GM23338 (cell line): ENCODE data around the gene NEMF. TPM values are rescaled to one million over a fixed set of nuclear protein-coding genes. Genes with fewer than 3 reads are reported as not detected.

Experiments
- ATAC-seq: fragments of 200-7000 bp; cut with Tn5 transposase; 3 replicates; pipeline ENCODE4 v1.9.1; 2020
- DNase-seq: peaks from one replicate; pipeline ENCODE4 v3.0.0-alpha.2; 2015; ENCODE audit warnings: low spot score
- H2AFZ ChIP-seq: fragments of 200-600 bp; sonication (generic); 2 replicates; pipeline ENCODE4 v1.8.0; 2016; ENCODE audit warnings: antibody characterized with exemption, mild to moderate bottlenecking, moderate library complexity
- H3F3A ChIP-seq: fragments of 200-600 bp; sonication (generic); replicated peaks from 2 replicates; pipeline ENCODE4 v1.8.0; 2017; ENCODE audit warnings: antibody characterized with exemption, mixed run types, low read depth
- H3K27ac ChIP-seq: fragments of 200-600 bp; sonication (generic); 2 replicates; pipeline ENCODE4 v1.6.1; 2016; ENCODE audit warnings: low read depth
- H3K27me3 ChIP-seq: fragments of 200-600 bp; sonication (generic); 2 replicates; pipeline ENCODE4 v1.8.0; 2016; ENCODE audit warnings: mild to moderate bottlenecking, mixed run types, moderate library complexity; ENCODE audit not compliant: insufficient read depth
- H3K36me3 ChIP-seq: fragments of 200-600 bp; sonication (generic); 2 replicates; pipeline ENCODE4 v1.8.0; 2016; ENCODE audit warnings: mild to moderate bottlenecking; ENCODE audit not compliant: insufficient read depth
- H3K4me1 ChIP-seq: fragments of 200-600 bp; sonication (generic); 2 replicates; pipeline ENCODE4 v1.8.0; 2016; ENCODE audit warnings: mild to moderate bottlenecking, moderate library complexity; ENCODE audit not compliant: insufficient read depth
- H3K4me2 ChIP-seq: fragments of 200-600 bp; sonication (generic); 2 replicates; pipeline ENCODE4 v1.7.1; 2017; ENCODE audit warnings: mixed run types
- H3K4me3 ChIP-seq: fragments of 200-600 bp; sonication (generic); 2 replicates; pipeline ENCODE4 v1.6.1; 2016; ENCODE audit warnings: mixed run types
- H3K79me2 ChIP-seq: fragments of 200-600 bp; sonication (generic); replicated peaks from 2 replicates; pipeline ENCODE4 v1.8.0; 2017; ENCODE audit warnings: mild to moderate bottlenecking; ENCODE audit not compliant: insufficient read depth
- H3K9me2 ChIP-seq: fragments of 200-600 bp; sonication (generic); 2 replicates; pipeline ENCODE4 v1.8.0; 2017; ENCODE audit not compliant: insufficient read depth
- H4K20me1 ChIP-seq: fragments of 200-600 bp; sonication (generic); replicated peaks from 2 replicates; pipeline ENCODE4 v1.8.0; 2017; ENCODE audit warnings: mild to moderate bottlenecking; ENCODE audit not compliant: insufficient read depth
- H3K27ac Mint-ChIP-seq: 2 replicates; pipeline ENCODE4 v1.8.0; 2020; ENCODE audit warnings: inconsistent platforms, mild to moderate bottlenecking, moderate library complexity, mixed read lengths
- H3K27me3 Mint-ChIP-seq: 3 replicates; pipeline ENCODE4 v1.8.0; 2022; ENCODE audit warnings: low read depth, mild to moderate bottlenecking, moderate library complexity, mixed read lengths, inconsistent platforms; ENCODE audit not compliant: insufficient read depth, poor library complexity
- H3K36me3 Mint-ChIP-seq: 3 replicates; pipeline ENCODE4 v1.8.0; 2021; ENCODE audit warnings: low read depth, mild to moderate bottlenecking, inconsistent platforms, moderate library complexity, mixed read lengths
- H3K4me1 Mint-ChIP-seq: 3 replicates; pipeline ENCODE4 v1.8.0; 2020; ENCODE audit warnings: mild to moderate bottlenecking, inconsistent platforms, mixed read lengths
- H3K4me3 Mint-ChIP-seq: 3 replicates; pipeline ENCODE4 v1.8.0; 2021; ENCODE audit warnings: moderate library complexity, mild to moderate bottlenecking, inconsistent platforms, mixed read lengths
- H3K9me3 Mint-ChIP-seq: 3 replicates; pipeline ENCODE4 v1.8.0; 2020; ENCODE audit warnings: moderate library complexity, mild to moderate bottlenecking, inconsistent platforms, mixed read lengths
- CREB1 ChIP-seq: fragments of 250-450 bp; sonication (Bioruptor Pico); IDR thresholded peaks from 2 replicates; pipeline ENCODE4 v1.5.0; 2020; ENCODE audit warnings: low read depth, mild to moderate bottlenecking, moderate library complexity
- CTCF ChIP-seq, 2 experiments: fragments of 200-600 bp in 1 of 2; sonication (generic) in 1 of 2; conservative IDR thresholded peaks; 2 replicates each; pipeline versions ENCODE4 v1.5.1 to v1.6.1; 2016 to 2017; ENCODE audit warnings: antibody characterized with exemption in 2 of 2, low read depth in 2 of 2, mild to moderate bottlenecking in 2 of 2, moderate library complexity in 1 of 2
- EZH2 ChIP-seq: fragments of 200-600 bp; sonication (generic); IDR thresholded peaks from one replicate; pipeline ENCODE4 v1.8.0; 2017; ENCODE audit warnings: antibody characterized with exemption, mild to moderate bottlenecking, low read depth; ENCODE audit not compliant: unreplicated experiment
- EZH2phosphoT487 ChIP-seq: fragments of 200-600 bp; sonication (generic); IDR thresholded peaks from one replicate; pipeline ENCODE4 v1.8.1; 2018; ENCODE audit warnings: antibody characterized with exemption; ENCODE audit not compliant: unreplicated experiment
- JUNB ChIP-seq: IDR thresholded peaks from one replicate; pipeline ENCODE4 v1.6.1; 2016; ENCODE audit warnings: antibody characterized with exemption; ENCODE audit not compliant: unreplicated experiment
- NANOG ChIP-seq: IDR thresholded peaks from 2 replicates; pipeline ENCODE4 v1.6.1; 2016; ENCODE audit warnings: antibody characterized with exemption, borderline replicate concordance
- POLR2AphosphoS5 ChIP-seq: IDR thresholded peaks from 2 replicates; pipeline ENCODE4 v1.6.1; 2016; ENCODE audit warnings: antibody characterized with exemption, low read depth
- REST ChIP-seq: IDR thresholded peaks from one replicate; pipeline ENCODE4 v1.6.1; 2018; ENCODE audit warnings: antibody characterized with exemption; ENCODE audit not compliant: unreplicated experiment
- STAT1 ChIP-seq: IDR thresholded peaks from one replicate; pipeline ENCODE4 v1.6.1; 2016; ENCODE audit warnings: antibody characterized with exemption; ENCODE audit not compliant: unreplicated experiment
- ZNF114 ChIP-seq: fragments of 250-450 bp; sonication (Bioruptor Pico); IDR thresholded peaks from 2 replicates; pipeline ENCODE4 v1.5.0; 2020; ENCODE audit warnings: mild to moderate bottlenecking, moderate library complexity
- ZNF331 ChIP-seq: fragments of 250-450 bp; sonication (Bioruptor Pico); IDR thresholded peaks from 2 replicates; pipeline ENCODE4 v1.5.0; 2020; ENCODE audit warnings: low read depth, mild to moderate bottlenecking, moderate library complexity
- polyA plus RNA-seq: library from polyadenylated mRNA; unstranded; fragments of >200 nt; fragmentation: Nextera tagmentation; extraction: Ambion mirVana; gene quantifications from 2 replicates; pipeline ENCODE4 v1.2.1, GENCODE V29; 2016
- total RNA-seq: library from RNA; depleted of rRNA; stranded (reverse); fragments of >200 nt; shearing (Covaris generic); gene quantifications from 2 replicates; pipeline ENCODE4 v1.2.3, GENCODE V29; 2014
- TF ChIP-seq, protein P1 (sequence below): fragments of 250-450 bp; sonication (Bioruptor Pico); IDR thresholded peaks from 2 replicates; pipeline ENCODE4 v1.5.0; 2020; ENCODE audit warnings: mild to moderate bottlenecking, moderate library complexity
- TF ChIP-seq, protein P2 (sequence below): IDR thresholded peaks from 2 replicates; pipeline ENCODE4 v1.6.1; 2016; ENCODE audit warnings: antibody characterized with exemption

Gene NEMF
- total and polyA plus RNA-seq, 2 experiments from 2014 or later: 58.4 to 88.1 TPM

GRCh38 chr14:49897965-49898364 is 45.4 kb upstream of the NEMF start:
- Mint-ChIP-seq H3K36me3 (peaks cover 32% of the 10 kb centered on the region), H3K9me3 (no peaks in the 10 kb centered on the region), H3K4me1 (peaks cover 27% of the 10 kb centered on the region), H3K27me3 (peaks cover 5% of the 10 kb centered on the region), H3K4me3 (no peak overlapping the region), H3K27ac (peak overlapping the region; percentile 7; the same call in 1 of the 2 replicates)
- Histone ChIP-seq H2AFZ (no peak overlapping the region), H3K79me2 (peaks cover 52% of the 10 kb centered on the region), H3K9me2 (no peaks in the 10 kb centered on the region), H3K4me2 (no peak overlapping the region), H3K36me3 (peaks cover 4% of the 10 kb centered on the region; the same call in 1 of the 2 replicates), H3K27ac (no peak overlapping the region), H3K27me3 (no peaks in the 10 kb centered on the region), H4K20me1 (peaks cover 22% of the 10 kb centered on the region), H3K4me3 (no peak overlapping the region), H3K4me1 (peaks cover 26% of the 10 kb centered on the region), H3F3A (no peaks in the 10 kb centered on the region)
- ATAC-seq (no peak), DNase-seq (no peak)
- TF ChIP-seq, protein P1, sequence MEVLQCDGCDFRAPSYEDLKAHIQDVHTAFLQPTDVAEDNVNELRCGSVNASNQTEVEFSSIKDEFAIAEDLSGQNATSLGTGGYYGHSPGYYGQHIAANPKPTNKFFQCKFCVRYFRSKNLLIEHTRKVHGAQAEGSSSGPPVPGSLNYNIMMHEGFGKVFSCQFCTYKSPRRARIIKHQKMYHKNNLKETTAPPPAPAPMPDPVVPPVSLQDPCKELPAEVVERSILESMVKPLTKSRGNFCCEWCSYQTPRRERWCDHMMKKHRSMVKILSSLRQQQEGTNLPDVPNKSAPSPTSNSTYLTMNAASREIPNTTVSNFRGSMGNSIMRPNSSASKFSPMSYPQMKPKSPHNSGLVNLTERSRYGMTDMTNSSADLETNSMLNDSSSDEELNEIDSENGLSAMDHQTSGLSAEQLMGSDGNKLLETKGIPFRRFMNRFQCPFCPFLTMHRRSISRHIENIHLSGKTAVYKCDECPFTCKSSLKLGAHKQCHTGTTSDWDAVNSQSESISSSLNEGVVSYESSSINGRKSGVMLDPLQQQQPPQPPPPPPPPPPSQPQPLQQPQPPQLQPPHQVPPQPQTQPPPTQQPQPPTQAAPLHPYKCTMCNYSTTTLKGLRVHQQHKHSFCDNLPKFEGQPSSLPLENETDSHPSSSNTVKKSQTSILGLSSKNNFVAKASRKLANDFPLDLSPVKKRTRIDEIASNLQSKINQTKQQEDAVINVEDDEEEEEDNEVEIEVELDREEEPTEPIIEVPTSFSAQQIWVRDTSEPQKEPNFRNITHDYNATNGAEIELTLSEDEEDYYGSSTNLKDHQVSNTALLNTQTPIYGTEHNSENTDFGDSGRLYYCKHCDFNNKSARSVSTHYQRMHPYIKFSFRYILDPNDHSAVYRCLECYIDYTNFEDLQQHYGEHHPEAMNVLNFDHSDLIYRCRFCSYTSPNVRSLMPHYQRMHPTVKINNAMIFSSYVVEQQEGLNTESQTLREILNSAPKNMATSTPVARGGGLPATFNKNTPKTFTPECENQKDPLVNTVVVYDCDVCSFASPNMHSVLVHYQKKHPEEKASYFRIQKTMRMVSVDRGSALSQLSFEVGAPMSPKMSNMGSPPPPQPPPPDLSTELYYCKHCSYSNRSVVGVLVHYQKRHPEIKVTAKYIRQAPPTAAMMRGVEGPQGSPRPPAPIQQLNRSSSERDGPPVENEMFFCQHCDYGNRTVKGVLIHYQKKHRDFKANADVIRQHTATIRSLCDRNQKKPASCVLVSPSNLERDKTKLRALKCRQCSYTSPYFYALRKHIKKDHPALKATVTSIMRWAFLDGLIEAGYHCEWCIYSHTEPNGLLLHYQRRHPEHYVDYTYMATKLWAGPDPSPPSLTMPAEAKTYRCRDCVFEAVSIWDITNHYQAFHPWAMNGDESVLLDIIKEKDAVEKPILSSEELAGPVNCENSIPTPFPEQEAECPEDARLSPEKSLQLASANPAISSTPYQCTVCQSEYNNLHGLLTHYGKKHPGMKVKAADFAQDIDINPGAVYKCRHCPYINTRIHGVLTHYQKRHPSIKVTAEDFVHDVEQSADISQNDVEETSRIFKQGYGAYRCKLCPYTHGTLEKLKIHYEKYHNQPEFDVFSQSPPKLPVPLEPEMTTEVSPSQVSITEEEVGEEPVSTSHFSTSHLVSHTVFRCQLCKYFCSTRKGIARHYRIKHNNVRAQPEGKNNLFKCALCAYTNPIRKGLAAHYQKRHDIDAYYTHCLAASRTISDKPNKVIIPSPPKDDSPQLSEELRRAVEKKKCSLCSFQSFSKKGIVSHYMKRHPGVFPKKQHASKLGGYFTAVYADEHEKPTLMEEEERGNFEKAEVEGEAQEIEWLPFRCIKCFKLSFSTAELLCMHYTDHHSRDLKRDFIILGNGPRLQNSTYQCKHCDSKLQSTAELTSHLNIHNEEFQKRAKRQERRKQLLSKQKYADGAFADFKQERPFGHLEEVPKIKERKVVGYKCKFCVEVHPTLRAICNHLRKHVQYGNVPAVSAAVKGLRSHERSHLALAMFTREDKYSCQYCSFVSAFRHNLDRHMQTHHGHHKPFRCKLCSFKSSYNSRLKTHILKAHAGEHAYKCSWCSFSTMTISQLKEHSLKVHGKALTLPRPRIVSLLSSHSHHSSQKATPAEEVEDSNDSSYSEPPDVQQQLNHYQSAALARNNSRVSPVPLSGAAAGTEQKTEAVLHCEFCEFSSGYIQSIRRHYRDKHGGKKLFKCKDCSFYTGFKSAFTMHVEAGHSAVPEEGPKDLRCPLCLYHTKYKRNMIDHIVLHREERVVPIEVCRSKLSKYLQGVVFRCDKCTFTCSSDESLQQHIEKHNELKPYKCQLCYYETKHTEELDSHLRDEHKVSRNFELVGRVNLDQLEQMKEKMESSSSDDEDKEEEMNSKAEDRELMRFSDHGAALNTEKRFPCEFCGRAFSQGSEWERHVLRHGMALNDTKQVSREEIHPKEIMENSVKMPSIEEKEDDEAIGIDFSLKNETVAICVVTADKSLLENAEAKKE (CRISPR knock-in tag): no peak
- TF ChIP-seq JUNB (no peak), EZH2phosphoT487 (no peak), NANOG (no peak), CTCF (conservative IDR thresholded peaks at IDR 0.05; ENCODE audit: low read depth in 2 of 2) (no peak), POLR2AphosphoS5 (no peak), STAT1 (no peak), CREB1 (CRISPR knock-in tag) (no peak), ZNF114 (no peak), REST (no peak), ZNF331 (CRISPR knock-in tag) (no peak), EZH2 (no peak)
- TF ChIP-seq, protein P2, sequence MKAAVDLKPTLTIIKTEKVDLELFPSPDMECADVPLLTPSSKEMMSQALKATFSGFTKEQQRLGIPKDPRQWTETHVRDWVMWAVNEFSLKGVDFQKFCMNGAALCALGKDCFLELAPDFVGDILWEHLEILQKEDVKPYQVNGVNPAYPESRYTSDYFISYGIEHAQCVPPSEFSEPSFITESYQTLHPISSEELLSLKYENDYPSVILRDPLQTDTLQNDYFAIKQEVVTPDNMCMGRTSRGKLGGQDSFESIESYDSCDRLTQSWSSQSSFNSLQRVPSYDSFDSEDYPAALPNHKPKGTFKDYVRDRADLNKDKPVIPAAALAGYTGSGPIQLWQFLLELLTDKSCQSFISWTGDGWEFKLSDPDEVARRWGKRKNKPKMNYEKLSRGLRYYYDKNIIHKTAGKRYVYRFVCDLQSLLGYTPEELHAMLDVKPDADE: no peak
